IMR-90 (cell line): ENCODE data around the gene SEC23A. TPM values are rescaled to one million over a fixed set of nuclear protein-coding genes. Genes with fewer than 3 reads are reported as not detected.

Source experiments
- ATAC-seq: fragments of 200-7000 bp; cut with Tn5 transposase; 2 replicates; pipeline ENCODE4 v1.9.1; 2020; ENCODE audit warnings: low read depth, mild to moderate bottlenecking, moderate library complexity
- BruUV-seq: library from RNA; stranded (reverse); fragments of 400-500 nt; replicated peaks from 2 replicates; lab custom pipeline; 2021; lab: Mats Ljungman, UMichigan
- CTCF ChIA-PET: fragments of 300-600 bp; formaldehyde crosslinking; extraction: SDS; loops from one replicate; lab custom pipeline; 2021; ENCODE audit warnings: antibody characterized with exemption; lab: Yijun Ruan, JAX
- POLR2A ChIA-PET: fragments of 300-600 bp; sonication (Branson Sonifier 250); formaldehyde crosslinking; loops from one replicate; lab custom pipeline; 2022; ENCODE audit warnings: antibody characterized with exemption; ENCODE audit not compliant: unreplicated experiment; lab: Charles Lee
- DNase-seq: peaks from one replicate; pipeline ENCODE4 v3.0.0; 2013
- H2AFZ ChIP-seq: replicated peaks from 2 replicates; pipeline ENCODE3; 2013; ENCODE audit warnings: low read length, mild to moderate bottlenecking; ENCODE audit not compliant: poor library complexity
- H2AK5ac ChIP-seq: 2 replicates; pipeline ENCODE4 v1.6.1; 2013; ENCODE audit warnings: low read depth, low read length, inconsistent platforms
- H2AK9ac ChIP-seq: replicated peaks from 2 replicates; pipeline ENCODE3; 2013; ENCODE audit warnings: mild to moderate bottlenecking, low read depth, low read length, moderate library complexity; ENCODE audit not compliant: poor library complexity
- H2BK120ac ChIP-seq: 2 replicates; pipeline ENCODE4 v1.6.1; 2013; ENCODE audit warnings: low read depth, low read length, inconsistent platforms
- H2BK15ac ChIP-seq: 3 replicates; pipeline ENCODE4 v1.6.1; 2013; ENCODE audit warnings: low read depth, low read length, inconsistent platforms
- H2BK20ac ChIP-seq: 2 replicates; pipeline ENCODE4 v1.6.1; 2013; ENCODE audit warnings: low read depth, mild to moderate bottlenecking, inconsistent platforms, low read length, moderate library complexity
- H2BK5ac ChIP-seq: 2 replicates; pipeline ENCODE4 v1.6.1; 2013; ENCODE audit warnings: mild to moderate bottlenecking, low read depth, low read length, inconsistent platforms; ENCODE audit not compliant: poor library complexity, severe bottlenecking
- H3K14ac ChIP-seq: replicated peaks from 2 replicates; pipeline ENCODE4 v1.6.1; 2013; ENCODE audit warnings: low read depth, low read length, inconsistent platforms
- H3K18ac ChIP-seq: 2 replicates; pipeline ENCODE4 v1.6.1; 2013; ENCODE audit warnings: low read depth, low read length, control low read depth
- H3K23ac ChIP-seq: 2 replicates; pipeline ENCODE4 v1.6.1; 2013; ENCODE audit warnings: low read depth, low read length, inconsistent platforms
- H3K27ac ChIP-seq: 2 replicates; pipeline ENCODE4 v1.5.1; 2013; ENCODE audit warnings: mild to moderate bottlenecking, control low read depth, low read length; ENCODE audit not compliant: insufficient read depth
- H3K27me3 ChIP-seq: 2 replicates; pipeline ENCODE4 v1.6.1; 2013; ENCODE audit warnings: low read length; ENCODE audit not compliant: control insufficient read depth, insufficient read depth
- H3K36me3 ChIP-seq: 2 replicates; pipeline ENCODE4 v1.6.1; 2013; ENCODE audit warnings: low read length, mixed read lengths; ENCODE audit not compliant: control insufficient read depth, insufficient read depth
- H3K4ac ChIP-seq: 2 replicates; pipeline ENCODE4 v1.6.1; 2013; ENCODE audit warnings: low read depth, low read length, inconsistent platforms
- H3K4me1 ChIP-seq: 2 replicates; pipeline ENCODE4 v1.6.1; 2013; ENCODE audit warnings: low read length, mixed read lengths; ENCODE audit not compliant: control insufficient read depth, insufficient read depth
- H3K4me2 ChIP-seq: 2 replicates; pipeline ENCODE4 v1.6.1; 2013; ENCODE audit warnings: low read depth, mild to moderate bottlenecking, control low read depth, low read length, moderate library complexity
- H3K4me3 ChIP-seq: 2 replicates; pipeline ENCODE4 v1.5.1; 2013; ENCODE audit warnings: low read depth, mild to moderate bottlenecking, control low read depth, low read length, moderate library complexity; ENCODE audit not compliant: insufficient read depth
- H3K56ac ChIP-seq: 2 replicates; pipeline ENCODE4 v1.6.1; 2013; ENCODE audit warnings: low read length, inconsistent platforms; ENCODE audit not compliant: insufficient read depth; ENCODE audit errors: extremely low read depth
- H3K79me1 ChIP-seq, 2 experiments: 2 replicates each; pipeline ENCODE4 v1.6.1; 2013; ENCODE audit warnings: low read length in 2 of 2, inconsistent platforms in 1 of 2, low read depth in 1 of 2
- H3K9ac ChIP-seq: 2 replicates; pipeline ENCODE4 v1.6.1; 2013; ENCODE audit warnings: low read depth, low read length, control low read depth
- H3K9me1 ChIP-seq: 2 replicates; pipeline ENCODE4 v1.6.1; 2013; ENCODE audit warnings: low read length, inconsistent platforms; ENCODE audit not compliant: insufficient read depth
- H3K9me3 ChIP-seq: 2 replicates; pipeline ENCODE4 v1.6.1; 2013; ENCODE audit warnings: low read length; ENCODE audit not compliant: control insufficient read depth, insufficient read depth
- H4K20me1 ChIP-seq: 2 replicates; pipeline ENCODE4 v1.6.1; 2013; ENCODE audit warnings: low read length, inconsistent platforms; ENCODE audit not compliant: insufficient read depth
- H4K5ac ChIP-seq: 2 replicates; pipeline ENCODE4 v1.6.1; 2013; ENCODE audit warnings: mild to moderate bottlenecking, low read depth, low read length, control low read depth
- H4K8ac ChIP-seq, 2 experiments: 2 replicates each; pipeline ENCODE4 v1.6.1; 2013; ENCODE audit warnings: low read depth in 2 of 2, low read length in 2 of 2, control low read depth in 1 of 2, inconsistent platforms in 1 of 2
- H4K91ac ChIP-seq: 2 replicates; pipeline ENCODE4 v1.6.1; 2013; ENCODE audit warnings: low read depth, low read length, inconsistent platforms; ENCODE audit not compliant: insufficient read depth
- BHLHE40 ChIP-seq: fragments of 150-350 bp; IDR thresholded peaks from 2 replicates; pipeline ENCODE4 v1.6.1; 2016; ENCODE audit warnings: mild to moderate bottlenecking, low read depth, low read length
- MXI1 ChIP-seq: IDR thresholded peaks from 2 replicates; pipeline ENCODE4 v1.6.1; 2012; ENCODE audit warnings: low read depth, mild to moderate bottlenecking, low read length, moderate library complexity, borderline replicate concordance
- NFE2L2 ChIP-seq: fragments of 150-350 bp; IDR thresholded peaks from 2 replicates; pipeline ENCODE4 v1.6.1; 2016; ENCODE audit warnings: low read depth, mild to moderate bottlenecking, low read length
- RCOR1 ChIP-seq: IDR thresholded peaks from 2 replicates; pipeline ENCODE4 v1.6.1; 2012; ENCODE audit warnings: mild to moderate bottlenecking, low read length, improper control_type of control experiment; ENCODE audit not compliant: insufficient replicate concordance
- dilution Hi-C: fragments of 300-500 bp; cut with HindIII; formaldehyde crosslinking; loops from one replicate; pipeline ENCODE4 v1.14.3; 2018; ENCODE audit warnings: low sequenced_read_pairs; ENCODE audit not compliant: unreplicated experiment
- in situ Hi-C: fragments of 300-500 bp; cut with MboI; formaldehyde crosslinking; loops from 3 replicates; pipeline ENCODE4 v1.14.3; 2019; ENCODE audit warnings: low sequenced_read_pairs, inconsistent platforms, mixed read lengths
- intact Hi-C: fragments of 100-400 bp; cut with micrococcal nuclease; formaldehyde crosslinking; loops from 2 replicates; pipeline ENCODE4 v1.10.0; 2022
- polyA plus RNA-seq, 3 experiments: library from polyadenylated mRNA; depleted of rRNA; stranded (reverse); fragments of >200 nt; gene quantifications; 2 replicates each; pipeline ENCODE4 v1.2.3, GENCODE V29; 2012; ENCODE audit warnings: low replicate concordance in 1 of 3
- total RNA-seq: library from RNA; depleted of rRNA; stranded (reverse); fragments of >200 nt; gene quantifications from 2 replicates; pipeline ENCODE4 v1.2.3, GENCODE V29; 2012
- TF ChIP-seq, protein P1 (sequence below): conservative IDR thresholded peaks from 2 replicates; pipeline ENCODE4 v1.5.1; 2012; ENCODE audit warnings: mild to moderate bottlenecking, low read depth, low read length, improper control_type of control experiment
- TF ChIP-seq, protein P2 (sequence below): fragments of 150-350 bp; IDR thresholded peaks from 2 replicates; pipeline ENCODE4 v1.6.1; 2016; ENCODE audit warnings: low read depth, mild to moderate bottlenecking, low read length, moderate library complexity, borderline replicate concordance

Gene SEC23A
- total and polyA plus RNA-seq, 2 of the 4 experiments (the other 2 are of a cell fraction) = 141 to 609 TPM

DNA sequence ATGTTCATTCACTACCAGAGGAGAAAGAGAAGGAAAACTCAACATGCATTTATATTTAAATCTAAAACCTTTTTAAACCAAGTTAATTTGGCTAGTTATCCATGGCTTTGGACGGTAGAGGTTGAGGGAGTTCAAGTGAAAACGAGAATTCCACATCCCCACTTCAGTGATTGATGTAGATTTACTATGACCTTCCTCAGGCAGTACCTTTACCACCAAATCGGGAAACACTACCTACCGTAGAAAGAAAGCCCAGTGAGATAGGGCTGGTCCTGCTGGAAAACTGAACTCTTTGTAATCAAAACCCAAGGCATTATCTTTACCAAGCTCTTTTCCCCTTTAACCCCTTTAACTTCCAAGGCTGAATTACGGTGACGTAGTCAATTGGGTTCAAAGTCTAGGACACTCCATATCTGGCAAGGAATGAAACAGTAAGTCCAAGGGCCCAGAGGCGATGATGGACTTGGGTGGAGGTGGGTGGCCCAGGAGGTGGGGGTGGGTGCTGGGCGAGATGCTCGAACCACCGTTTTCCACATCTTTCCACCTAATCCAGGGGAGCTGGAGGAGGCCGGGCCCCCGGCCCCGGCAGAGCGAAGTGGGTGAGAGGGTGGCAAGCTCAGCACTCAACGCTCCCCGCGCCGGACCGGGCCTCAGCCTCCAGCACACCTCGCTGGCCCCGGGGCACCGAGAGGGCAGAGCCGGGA lies 618 bp downstream of the SEC23A start (continued):
- TF ChIP-seq BHLHE40 = no peak
- TF ChIP-seq NFE2L2 = no peak

DNA sequence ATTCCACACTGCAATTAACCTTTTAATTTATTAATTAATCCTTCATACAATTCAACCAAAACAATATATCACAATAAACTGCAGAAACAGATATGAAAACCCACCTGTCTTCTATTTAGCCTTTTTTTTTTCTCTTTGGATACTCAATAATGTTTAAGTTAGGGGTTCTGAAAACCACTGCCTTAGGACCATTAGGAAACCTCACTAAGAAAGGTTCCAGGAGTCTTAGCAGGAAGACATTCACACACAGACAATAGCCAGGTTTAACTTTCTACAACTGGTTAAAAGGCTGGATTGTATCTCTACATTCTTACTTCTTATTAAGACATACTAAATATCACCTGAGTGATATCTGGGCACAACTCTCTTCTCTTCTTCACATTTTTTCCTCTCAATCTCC lies 3.3 kb downstream of the SEC23A start:
- in situ Hi-C loops (no loop called here), dilution Hi-C loops (no loop called here), intact Hi-C loops (loop anchor here (10.0 kb wide), 1 partner anchor 165 kb away; no protein-coding TSS in a partner anchor)
- Histone ChIP-seq H3K14ac (no peak overlapping the region), H3K36me3 (peaks cover 7% of the 10 kb centered on the region), H2BK120ac (no peak overlapping the region), H2AFZ (no peak overlapping the region), H3K4me2 (peak overlapping the region; percentile 78; the same call in 1 of the 2 replicates), H3K27me3 (no peaks in the 10 kb centered on the region), H3K56ac (no peak overlapping the region), H4K8ac (no peak overlapping the region), H2BK20ac (no peak overlapping the region), H4K20me1 (peaks cover 47% of the 10 kb centered on the region), H3K4ac (no peak overlapping the region), H3K23ac (no peak overlapping the region), H3K4me3 (no peak overlapping the region), H3K18ac (no peak overlapping the region), H2AK5ac (no peak overlapping the region), H3K79me1 (peaks cover 12 to 41% of the 10 kb centered on the region in 2 experiments), H4K91ac (no peak overlapping the region), H3K9me1 (peaks cover 3% of the 10 kb centered on the region; the same call in 1 of the 2 replicates), H3K4me1 (no peaks in the 10 kb centered on the region), H2BK5ac (no peak overlapping the region), H4K5ac (no peak overlapping the region), H3K9me3 (no peaks in the 10 kb centered on the region), H3K27ac (no peak overlapping the region), H3K9ac (no peak overlapping the region), H2BK15ac (no peak overlapping the region), H2AK9ac (no peak overlapping the region)
- CTCF ChIA-PET = no interaction called here
- ATAC-seq = no peak
- DNase-seq = no peak
- TSS peak; percentile 4 for BruUV-seq
- POLR2A ChIA-PET = no interaction called here
- TF ChIP-seq RCOR1 (no peak), BHLHE40 (no peak), NFE2L2 (no peak), MXI1 (no peak)
- TF ChIP-seq, protein P1, sequence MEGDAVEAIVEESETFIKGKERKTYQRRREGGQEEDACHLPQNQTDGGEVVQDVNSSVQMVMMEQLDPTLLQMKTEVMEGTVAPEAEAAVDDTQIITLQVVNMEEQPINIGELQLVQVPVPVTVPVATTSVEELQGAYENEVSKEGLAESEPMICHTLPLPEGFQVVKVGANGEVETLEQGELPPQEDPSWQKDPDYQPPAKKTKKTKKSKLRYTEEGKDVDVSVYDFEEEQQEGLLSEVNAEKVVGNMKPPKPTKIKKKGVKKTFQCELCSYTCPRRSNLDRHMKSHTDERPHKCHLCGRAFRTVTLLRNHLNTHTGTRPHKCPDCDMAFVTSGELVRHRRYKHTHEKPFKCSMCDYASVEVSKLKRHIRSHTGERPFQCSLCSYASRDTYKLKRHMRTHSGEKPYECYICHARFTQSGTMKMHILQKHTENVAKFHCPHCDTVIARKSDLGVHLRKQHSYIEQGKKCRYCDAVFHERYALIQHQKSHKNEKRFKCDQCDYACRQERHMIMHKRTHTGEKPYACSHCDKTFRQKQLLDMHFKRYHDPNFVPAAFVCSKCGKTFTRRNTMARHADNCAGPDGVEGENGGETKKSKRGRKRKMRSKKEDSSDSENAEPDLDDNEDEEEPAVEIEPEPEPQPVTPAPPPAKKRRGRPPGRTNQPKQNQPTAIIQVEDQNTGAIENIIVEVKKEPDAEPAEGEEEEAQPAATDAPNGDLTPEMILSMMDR = no peak
- TF ChIP-seq, protein P2, sequence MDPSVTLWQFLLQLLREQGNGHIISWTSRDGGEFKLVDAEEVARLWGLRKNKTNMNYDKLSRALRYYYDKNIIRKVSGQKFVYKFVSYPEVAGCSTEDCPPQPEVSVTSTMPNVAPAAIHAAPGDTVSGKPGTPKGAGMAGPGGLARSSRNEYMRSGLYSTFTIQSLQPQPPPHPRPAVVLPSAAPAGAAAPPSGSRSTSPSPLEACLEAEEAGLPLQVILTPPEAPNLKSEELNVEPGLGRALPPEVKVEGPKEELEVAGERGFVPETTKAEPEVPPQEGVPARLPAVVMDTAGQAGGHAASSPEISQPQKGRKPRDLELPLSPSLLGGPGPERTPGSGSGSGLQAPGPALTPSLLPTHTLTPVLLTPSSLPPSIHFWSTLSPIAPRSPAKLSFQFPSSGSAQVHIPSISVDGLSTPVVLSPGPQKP = no peak
